Naive thymus-derived CD4-positive, alpha-beta T cell (primary cell): ENCODE measurements around the gene TOR1AIP1. TPM values are rescaled to one million over a fixed set of nuclear protein-coding genes. Genes with fewer than 3 reads are reported as not detected.

Experiments
- ATAC-seq: fragments of 150-1000 bp; cut with Tn5 transposase; 2 replicates; pipeline ENCODE4 v1.10.0; 2021; ENCODE audit warnings: mild to moderate bottlenecking, moderate library complexity
- CTCF ChIA-PET: fragments of 350-600 bp; sonication (Branson Sonifier 250); formaldehyde crosslinking; loops from one replicate; lab custom pipeline; 2021; ENCODE audit warnings: antibody characterized with exemption; lab: Charles Lee
- POLR2A ChIA-PET: fragments of 350-600 bp; sonication (Branson Sonifier 250); formaldehyde crosslinking; loops from one replicate; lab custom pipeline; 2021; ENCODE audit warnings: antibody characterized with exemption, inconsistent platforms; lab: Charles Lee
- DNase-seq, 9 donors: peaks; one replicate each; pipeline versions ENCODE4 v3.0.0 to v3.0.0-alpha.2; 2020 to 2022; ENCODE audit warnings: mixed read lengths in 1 of 9
- H3K27ac ChIP-seq: one replicate; pipeline ENCODE4 v1.7.0; 2013; ENCODE audit warnings: mild to moderate bottlenecking, low read depth, low read length, moderate library complexity
- H3K27me3 ChIP-seq, 2 donors: one replicate each; pipeline ENCODE4 v1.7.0; 2013; ENCODE audit warnings: low read length in 2 of 2, mild to moderate bottlenecking in 2 of 2, moderate library complexity in 2 of 2; ENCODE audit not compliant: control insufficient read depth in 2 of 2, insufficient read depth in 2 of 2
- H3K36me3 ChIP-seq, 3 experiments: 1 replicate in 2 of 3; 2 replicates in 1 of 3; pipeline ENCODE4 v1.7.0; 2013; ENCODE audit warnings: low read length in 3 of 3, mild to moderate bottlenecking in 3 of 3, moderate library complexity in 1 of 3; ENCODE audit not compliant: insufficient read depth in 3 of 3, control insufficient read depth in 2 of 3
- H3K4me1 ChIP-seq, 2 donors: one replicate each; pipeline ENCODE4 v1.7.0; 2013; ENCODE audit warnings: low read length in 2 of 2, mild to moderate bottlenecking in 2 of 2, moderate library complexity in 1 of 2; ENCODE audit not compliant: control insufficient read depth in 2 of 2, insufficient read depth in 2 of 2
- H3K4me3 ChIP-seq: 2 replicates; pipeline ENCODE4 v1.7.0; 2013; ENCODE audit warnings: mild to moderate bottlenecking, low read length
- H3K9me3 ChIP-seq, 3 experiments: 1 replicate in 2 of 3; 2 replicates in 1 of 3; pipeline ENCODE4 v1.7.0; 2013; ENCODE audit warnings: low read length in 3 of 3; ENCODE audit not compliant: control insufficient read depth in 2 of 3
- H3K27ac Mint-ChIP-seq, 9 donors: one replicate each; pipeline ENCODE4 v1.8.0; 2020 to 2022; ENCODE audit warnings: mixed read lengths in 9 of 9, mild to moderate bottlenecking in 8 of 9, moderate library complexity in 5 of 9, inconsistent platforms in 2 of 9
- H3K27me3 Mint-ChIP-seq, 5 donors: one replicate each; pipeline ENCODE4 v1.8.0; 2021 to 2022; ENCODE audit warnings: mixed read lengths in 5 of 5, mild to moderate bottlenecking in 1 of 5
- H3K36me3 Mint-ChIP-seq, 5 donors: one replicate each; pipeline ENCODE4 v1.8.0; 2020 to 2022; ENCODE audit warnings: mixed read lengths in 5 of 5, mild to moderate bottlenecking in 3 of 5, inconsistent platforms in 1 of 5
- H3K4me1 Mint-ChIP-seq, 7 donors: one replicate each; pipeline ENCODE4 v1.8.0; 2020 to 2022; ENCODE audit warnings: mixed read lengths in 7 of 7, mild to moderate bottlenecking in 3 of 7, inconsistent platforms in 1 of 7
- H3K4me3 Mint-ChIP-seq, 10 donors: one replicate each; pipeline ENCODE4 v1.8.0; 2020 to 2022; ENCODE audit warnings: mild to moderate bottlenecking in 10 of 10, mixed read lengths in 10 of 10, moderate library complexity in 6 of 10, inconsistent platforms in 2 of 10
- H3K9me3 Mint-ChIP-seq, 11 donors: one replicate each; pipeline ENCODE4 v1.8.0; 2020 to 2022; ENCODE audit warnings: mixed read lengths in 11 of 11, mild to moderate bottlenecking in 4 of 11, inconsistent platforms in 1 of 11, moderate library complexity in 1 of 11
- intact Hi-C, 2 donors: fragments of 100-400 bp; cut with micrococcal nuclease; formaldehyde crosslinking; loops; one replicate each; pipeline ENCODE4 v1.15.1; 2023
- polyA plus RNA-seq, 2 donors: library from polyadenylated mRNA; unstranded; fragments of 300-500 nt; fragmentation: Illumina TruSeq; gene quantifications; one replicate each; pipeline ENCODE4 v1.2.3, GENCODE V29; 2021
- total RNA-seq, 6 experiments: library from RNA in 5 of 6; stranded (reverse) in 5 of 6; gene quantifications; 1 replicate in 5 of 6; 2 replicates in 1 of 6; pipeline ENCODE4 v1.2.3 and lab custom pipeline; 2021 to 2026

TOR1AIP1 gene
- total and polyA plus RNA-seq, 7 experiments from 2014 or later = 47.4 to 88.6 (median 59.5) TPM

GRCh38 chr1:179867493-179868330 is 14.4 kb upstream of the TOR1AIP1 start:
- ATAC-seq (peak; percentile 85), DNase-seq (peak; percentile 17 to 58 (median 46))
- Histone ChIP-seq H3K4me1 (peaks cover 0 to 8% of the 10 kb centered on the region in 2 donors), H3K27me3 (no peaks in the 10 kb centered on the region), H3K4me3 (no peak overlapping the region), H3K9me3 (no peaks in the 10 kb centered on the region), H3K36me3 (peaks cover 0 to 34% (median 11%) of the 10 kb centered on the region in 3 experiments), H3K27ac (no peak overlapping the region)
- POLR2A ChIA-PET = interaction anchor here (0.7 to 2.1 kb wide), 6 partner anchors 8 to 87 kb away, joined by 3 to 7 read pairs (median 4); partner anchors contain the start of genes CEP350, TOR1AIP1 and TOR1AIP2
- no peaks in the 10 kb centered on the region for H3K27me3 Mint-ChIP-seq
- CTCF ChIA-PET = interaction anchor here (0.7 to 1.7 kb wide), 12 partner anchors 12 to 311 kb away, joined by 3 to 10 read pairs (median 4); partner anchors contain the start of gene CEP350
- no peak overlapping the region for H3K4me3 Mint-ChIP-seq
- peaks cover 10 to 32% (median 14%) of the 10 kb centered on the region in 5 donors for H3K36me3 Mint-ChIP-seq
- peak overlapping the region in 5 of 9 donors; percentile 1 to 54 (median 36) for H3K27ac Mint-ChIP-seq
- intact Hi-C loops = loop anchor here (1.0 to 10.0 kb wide), 5 partner anchors 167 to 550 kb away; no protein-coding TSS in a partner anchor
- no peaks in the 10 kb centered on the region for H3K9me3 Mint-ChIP-seq
- H3K4me1 Mint-ChIP-seq = peaks cover 12 to 41% (median 24%) of the 10 kb centered on the region in 7 donors

GRCh38 chr1:179870870-179871269 is 11.2 kb upstream of the TOR1AIP1 start:
- Histone ChIP-seq H3K27me3 (no peaks in the 10 kb centered on the region), H3K27ac (no peak overlapping the region), H3K4me3 (no peak overlapping the region), H3K36me3 (peaks cover 0 to 25% (median 16%) of the 10 kb centered on the region in 3 experiments), H3K4me1 (peaks cover 7 to 14% of the 10 kb centered on the region in 2 donors), H3K9me3 (no peaks in the 10 kb centered on the region)
- Mint-ChIP-seq H3K4me3 (no peak overlapping the region), H3K4me1 (peaks cover 18 to 61% (median 52%) of the 10 kb centered on the region in 7 donors), H3K27ac (peak overlapping the region in 4 of 9 donors; percentile 4 to 39 (median 19)), H3K36me3 (peaks cover 0 to 20% (median 10%) of the 10 kb centered on the region in 5 donors), H3K27me3 (no peaks in the 10 kb centered on the region), H3K9me3 (no peaks in the 10 kb centered on the region)
- intact Hi-C loops = no loop called here
- POLR2A ChIA-PET = interaction anchor here (1.3 kb wide), 1 partner anchor 11 kb away, joined by 4 read pairs; the partner anchor contains the start of gene TOR1AIP1
- ATAC-seq = no peak
- no peak for DNase-seq
- CTCF ChIA-PET = interaction anchor here (1.2 to 1.4 kb wide), 2 partner anchors 9 to 57 kb away, joined by 3 to 4 read pairs; no protein-coding TSS in a partner anchor

GRCh38 chr1:179871940-179872339 is 10.1 kb upstream of the TOR1AIP1 start:
- H3K27ac Mint-ChIP-seq = peak overlapping the region in 5 of 9 donors; percentile 9 to 76 (median 36)
- intact Hi-C loops = no loop called here

GRCh38 chr1:179872558-179872957 is 9.5 kb upstream of the TOR1AIP1 start:
- DNase-seq (no peak), ATAC-seq (no peak)
- Mint-ChIP-seq H3K27ac (peak overlapping the region in 2 of 9 donors; percentile 22 to 76), H3K36me3 (peaks cover 0 to 17% (median 10%) of the 10 kb centered on the region in 5 donors), H3K4me1 (peaks cover 19 to 68% (median 61%) of the 10 kb centered on the region in 7 donors), H3K27me3 (no peaks in the 10 kb centered on the region), H3K9me3 (no peaks in the 10 kb centered on the region), H3K4me3 (no peak overlapping the region)
- Histone ChIP-seq H3K36me3 (peaks cover 0 to 17% (median 10%) of the 10 kb centered on the region in 3 experiments), H3K9me3 (no peaks in the 10 kb centered on the region), H3K27ac (no peak overlapping the region), H3K4me3 (no peak overlapping the region), H3K27me3 (no peaks in the 10 kb centered on the region), H3K4me1 (peaks cover 16 to 27% of the 10 kb centered on the region in 2 donors)
- ChIA-PET POLR2A (interaction anchor here (0.6 to 1.3 kb wide), 3 partner anchors 10 to 1149 kb away, joined by 3 to 4 read pairs (median 3); partner anchors contain the start of gene TOR1AIP1), CTCF (interaction anchor here (0.6 to 1.0 kb wide), 2 partner anchors 156 to 306 kb away, joined by 3 read pairs; no protein-coding TSS in a partner anchor)
- intact Hi-C loops = no loop called here

More at GRCh38 chr1:179871940-179872339, 10.1 kb upstream of the TOR1AIP1 start:
- peaks cover 15 to 25% of the 10 kb centered on the region in 2 donors for H3K4me1 ChIP-seq
- H3K36me3 ChIP-seq = peaks cover 0 to 17% (median 14%) of the 10 kb centered on the region in 3 experiments
- H3K27me3 ChIP-seq = no peaks in the 10 kb centered on the region
- H3K9me3 ChIP-seq = no peaks in the 10 kb centered on the region
- H3K4me1 Mint-ChIP-seq = peaks cover 20 to 70% (median 61%) of the 10 kb centered on the region in 7 donors
- peaks cover 0 to 17% (median 10%) of the 10 kb centered on the region in 5 donors for H3K36me3 Mint-ChIP-seq
- ChIA-PET POLR2A (interaction anchor here (0.9 to 1.3 kb wide), 2 partner anchors 10 to 87 kb away, joined by 3 to 4 read pairs; partner anchors contain the start of gene TOR1AIP1), CTCF (interaction anchor here (0.6 to 1.0 kb wide), 2 partner anchors 156 to 307 kb away, joined by 3 read pairs; no protein-coding TSS in a partner anchor)
- no peak overlapping the region for H3K4me3 Mint-ChIP-seq
- H3K9me3 Mint-ChIP-seq = no peaks in the 10 kb centered on the region
- no peaks in the 10 kb centered on the region for H3K27me3 Mint-ChIP-seq
- ATAC-seq (no peak), DNase-seq (no peak)
- H3K4me3 ChIP-seq = no peak overlapping the region
- no peak overlapping the region for H3K27ac ChIP-seq

GRCh38 chr1:179873438-179873851 is 8.6 kb upstream of the TOR1AIP1 start:
- ATAC-seq (no peak), DNase-seq (no peak)
- H3K27me3 ChIP-seq = no peaks in the 10 kb centered on the region
- no peak overlapping the region for H3K4me3 ChIP-seq
- peaks cover 16 to 26% of the 10 kb centered on the region in 2 donors for H3K4me1 ChIP-seq
- peaks cover 0 to 17% (median 10%) of the 10 kb centered on the region in 3 experiments for H3K36me3 ChIP-seq
- H3K9me3 ChIP-seq = no peaks in the 10 kb centered on the region
- intact Hi-C loops = no loop called here
- no peaks in the 10 kb centered on the region for H3K9me3 Mint-ChIP-seq
- H3K27ac Mint-ChIP-seq = peak overlapping the region in 4 of 9 donors; percentile 5 to 48 (median 25)
- no peak overlapping the region for H3K27ac ChIP-seq
- CTCF ChIA-PET = interaction anchor here (0.6 kb wide), 1 partner anchor 1526 kb away, joined by 3 read pairs; no protein-coding TSS in a partner anchor
- peaks cover 0 to 17% (median 13%) of the 10 kb centered on the region in 5 donors for H3K36me3 Mint-ChIP-seq
- POLR2A ChIA-PET = no interaction called here
- no peaks in the 10 kb centered on the region for H3K27me3 Mint-ChIP-seq
- peaks cover 20 to 70% (median 61%) of the 10 kb centered on the region in 7 donors for H3K4me1 Mint-ChIP-seq
- H3K4me3 Mint-ChIP-seq = no peak overlapping the region
